ES-I3 (cell line): ENCODE results near the gene DENND10.
"Not testable (repeated sequence)": the region's sequence is repeated elsewhere in the genome, so short reads cannot be mapped to it uniquely, and the experiment has no call there.

Experiments used
- H3K36me3 ChIP-seq: 2 replicates; pipeline ENCODE4 v1.6.1; 2013; ENCODE audit warnings: mild to moderate bottlenecking, low read length, control low read depth, moderate library complexity; ENCODE audit not compliant: insufficient read depth
- H3K4me1 ChIP-seq: 2 replicates; pipeline ENCODE4 v1.6.1; 2013; ENCODE audit warnings: mild to moderate bottlenecking, control low read depth, low read length; ENCODE audit not compliant: insufficient read depth
- H3K9ac ChIP-seq: 2 replicates; pipeline ENCODE4 v1.6.1; 2013; ENCODE audit warnings: low read depth, mild to moderate bottlenecking, low read length, moderate library complexity
- H3K9me3 ChIP-seq: 2 replicates; pipeline ENCODE4 v1.6.1; 2013; ENCODE audit warnings: mild to moderate bottlenecking, low read length, moderate library complexity; ENCODE audit not compliant: control insufficient read depth, insufficient read depth

Gene DENND10

DNA sequence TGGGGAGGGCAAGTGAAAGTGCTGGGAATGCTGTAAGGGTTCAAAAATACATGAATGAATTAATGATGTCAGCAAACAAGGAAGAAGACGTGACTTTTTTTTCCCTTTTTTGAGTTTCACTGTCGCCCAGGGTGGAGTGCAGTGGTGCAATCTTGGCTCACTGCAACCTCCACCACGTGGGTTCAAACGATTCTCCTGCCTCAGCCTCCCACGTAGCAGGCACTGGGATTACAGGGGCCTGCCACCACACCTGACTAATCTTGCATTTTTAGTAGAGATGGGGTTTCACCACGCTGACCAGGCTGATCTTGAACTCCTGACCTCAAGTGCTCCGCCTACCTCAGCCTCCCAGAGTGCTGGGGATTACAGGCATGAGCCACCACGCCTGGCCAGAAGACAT lies 30.0 kb downstream of the DENND10 start:
- no peak overlapping the region for H3K9ac ChIP-seq
- H3K4me1 ChIP-seq, result no peaks in the 10 kb centered on the region
- no peaks in the 10 kb centered on the region for H3K9me3 ChIP-seq
- H3K36me3 ChIP-seq, result peaks cover 27% of the 10 kb centered on the region

DNA sequence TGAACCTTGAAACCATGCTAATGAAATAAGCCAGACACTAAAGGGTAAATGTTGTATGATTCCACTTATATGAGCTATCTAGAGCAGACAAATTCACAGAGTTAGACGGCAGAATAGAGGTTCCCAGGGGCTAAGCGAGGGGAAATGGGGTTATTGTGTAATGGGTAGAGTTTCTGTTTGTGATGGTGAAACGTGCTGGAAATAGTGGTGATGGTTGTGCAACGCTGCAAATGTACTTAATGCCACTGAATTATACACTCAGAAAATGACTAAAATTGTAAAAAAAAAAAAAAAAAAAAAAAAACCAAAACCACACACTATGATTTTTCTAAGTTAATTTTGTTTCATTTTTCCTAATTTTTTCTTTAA lies 31.6 kb downstream of the DENND10 start:
- Histone ChIP-seq H3K9me3 (no peaks in the 10 kb centered on the region), H3K4me1 (no peaks in the 10 kb centered on the region), H3K9ac (no peak overlapping the region), H3K36me3 (peaks cover 19% of the 10 kb centered on the region)

DNA sequence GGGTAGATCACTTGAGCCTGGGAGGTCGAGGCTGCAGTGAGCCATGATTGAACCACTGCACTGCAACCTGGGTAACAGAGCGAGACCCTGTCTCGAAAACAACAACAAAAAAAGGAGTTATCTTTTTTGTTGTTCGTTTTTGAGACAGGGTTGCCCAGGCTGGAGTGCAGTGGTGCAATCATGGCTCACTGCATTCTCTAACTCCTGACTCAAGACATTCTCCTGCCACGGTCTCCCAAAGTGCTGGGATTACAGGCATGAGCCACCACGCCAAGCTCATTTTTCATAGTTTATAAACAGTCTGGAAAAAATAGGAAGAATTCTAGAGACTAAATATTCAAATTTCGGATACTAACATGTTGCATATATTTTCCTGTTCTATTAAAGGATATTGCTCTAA lies 32.2 kb downstream of the DENND10 start:
- Histone ChIP-seq H3K9ac (no peak overlapping the region), H3K36me3 (peaks cover 17% of the 10 kb centered on the region), H3K4me1 (no peaks in the 10 kb centered on the region), H3K9me3 (no peaks in the 10 kb centered on the region)

DNA sequence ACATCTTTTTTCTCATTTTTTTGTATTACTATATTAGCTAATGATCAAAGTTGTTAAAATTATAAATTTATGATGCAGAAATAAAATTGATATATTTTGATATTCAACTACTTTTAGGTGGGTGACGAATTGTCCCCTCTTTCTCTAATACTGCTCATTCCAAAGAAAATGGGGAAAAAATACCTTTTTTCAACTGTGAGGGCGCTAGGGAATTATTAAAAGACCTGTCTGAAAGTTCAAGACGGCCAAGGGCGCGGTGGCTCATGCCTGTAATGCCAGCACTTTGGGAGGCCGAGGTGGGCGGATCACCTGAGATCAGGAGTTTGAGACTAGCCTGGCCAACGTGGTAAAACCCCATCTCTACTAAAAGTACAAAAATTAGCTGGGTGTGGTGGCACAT lies 34.0 kb downstream of the DENND10 start:
- not testable (repeated sequence) for H3K9ac ChIP-seq, H3K9me3 ChIP-seq, H3K4me1 ChIP-seq
- peaks cover 11% of the 10 kb centered on the region; the same call in 1 of the 2 replicates for H3K36me3 ChIP-seq

DNA sequence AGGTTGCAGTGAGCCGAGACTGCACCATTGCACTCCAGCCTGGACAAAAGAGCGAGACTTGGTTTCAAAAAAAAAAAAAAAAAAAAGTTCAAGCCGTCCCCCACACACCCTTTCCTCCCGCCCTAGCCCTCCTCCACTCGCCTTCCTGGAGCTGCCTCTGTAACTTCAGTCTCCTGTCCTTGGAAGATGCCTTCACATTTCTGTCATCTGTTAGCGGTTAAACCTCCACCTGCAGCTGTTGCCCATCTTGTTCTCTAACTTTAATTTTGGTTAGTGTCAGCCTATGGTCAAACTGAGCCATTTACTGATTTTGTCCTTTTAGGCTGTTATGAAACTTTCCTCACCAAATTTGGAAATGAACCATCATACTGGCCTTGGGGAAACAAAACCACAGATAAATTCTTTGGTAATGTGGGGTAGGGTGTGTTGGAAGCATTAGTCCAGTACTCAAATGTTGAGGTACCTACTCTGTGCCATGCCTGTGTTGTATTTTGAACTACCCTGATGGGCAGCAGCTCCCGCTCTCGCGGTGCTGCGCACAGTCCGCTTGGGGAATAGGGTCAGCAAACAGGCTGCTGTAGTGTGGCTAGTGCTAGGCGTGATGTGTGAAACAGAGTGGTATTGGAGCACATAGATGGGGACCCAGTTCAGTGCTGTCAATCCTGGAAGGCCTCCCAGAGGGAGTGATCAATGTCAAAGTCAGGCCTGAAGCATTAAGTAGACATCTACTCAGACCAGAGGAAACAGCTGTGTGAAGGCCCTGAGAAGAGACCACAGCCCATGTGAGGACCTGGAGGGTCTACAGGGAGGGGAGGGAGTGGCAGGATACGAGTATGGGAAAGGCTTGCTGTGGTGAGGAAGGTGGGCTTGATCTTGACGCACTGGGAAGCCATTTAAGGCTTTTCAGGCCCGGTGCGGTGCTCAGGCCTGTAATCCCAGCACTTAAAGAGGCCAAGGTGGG lies 34.7 kb downstream of the DENND10 start:
- Histone ChIP-seq H3K9ac (no peak overlapping the region), H3K4me1 (no peaks in the 10 kb centered on the region), H3K36me3 (peaks cover 4% of the 10 kb centered on the region; the same call in 1 of the 2 replicates), H3K9me3 (no peaks in the 10 kb centered on the region)

DNA sequence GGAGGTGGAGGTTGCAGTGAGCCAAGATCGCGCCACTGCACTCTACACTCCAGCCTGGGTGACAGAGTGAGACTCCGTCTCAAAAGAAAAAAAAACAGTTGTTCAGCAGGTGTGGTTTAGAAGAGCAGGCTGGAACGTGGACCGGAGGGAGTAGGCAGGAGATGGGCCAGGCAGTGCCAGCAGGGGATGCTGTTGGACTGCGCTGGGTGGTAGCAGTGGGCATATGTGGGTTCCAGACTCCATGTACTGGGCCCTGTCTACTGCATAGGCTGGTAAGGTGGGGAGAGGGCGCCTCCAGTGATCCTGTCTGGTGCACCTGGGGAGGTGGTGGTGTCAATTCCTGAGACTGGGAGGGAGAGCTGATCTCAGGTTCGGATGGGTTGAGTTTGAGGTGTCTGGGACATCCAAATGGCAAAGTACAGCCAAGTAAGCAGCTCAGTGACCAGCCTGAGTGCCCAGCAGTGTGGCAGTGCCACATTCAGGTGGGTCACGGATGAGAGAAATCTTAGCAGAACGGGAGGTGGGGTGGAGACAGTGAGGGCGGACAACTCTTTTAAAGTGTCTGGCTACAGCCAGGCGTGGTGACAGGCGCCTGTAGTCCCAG lies 35.7 kb downstream of the DENND10 start:
- Histone ChIP-seq H3K36me3 (no peaks in the 10 kb centered on the region), H3K9ac (no peak overlapping the region)

DNA sequence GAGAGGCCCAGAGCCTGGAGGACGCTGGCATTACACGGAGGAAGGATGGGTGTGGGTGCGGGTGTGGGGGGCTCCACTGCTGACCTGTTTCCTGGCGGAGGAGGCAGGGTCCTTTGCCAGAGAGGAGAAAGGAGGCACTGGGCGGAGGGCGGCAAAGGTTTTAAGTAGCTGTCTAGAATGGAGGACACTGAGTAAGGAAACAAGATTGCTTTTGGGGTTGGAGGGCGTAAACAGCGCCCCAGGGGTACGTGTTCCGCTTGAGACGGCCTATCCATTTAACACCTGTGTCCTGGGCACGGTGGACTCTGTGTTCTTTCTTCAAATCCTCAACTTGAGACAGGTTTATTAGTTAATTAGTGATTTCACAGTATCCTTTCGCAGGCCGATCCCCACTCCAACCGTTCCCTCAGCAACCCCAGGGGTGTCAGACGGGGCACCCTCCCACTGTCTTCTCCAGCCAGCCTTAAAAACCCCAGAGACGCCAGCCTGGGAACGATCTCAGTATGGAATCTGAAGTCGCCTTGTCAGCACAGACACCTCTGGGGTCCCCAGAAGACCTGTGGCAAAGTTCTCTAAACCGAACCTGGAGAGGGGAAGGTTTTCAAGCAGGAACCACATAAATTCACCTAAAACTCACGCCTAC lies 36.8 kb downstream of the DENND10 start:
- no peaks in the 10 kb centered on the region for H3K9me3 ChIP-seq
- no peaks in the 10 kb centered on the region for H3K4me1 ChIP-seq
- no peak overlapping the region for H3K9ac ChIP-seq
- no peaks in the 10 kb centered on the region for H3K36me3 ChIP-seq

More for the DNA sequence above, 35.7 kb downstream of the DENND10 start:
- Histone ChIP-seq H3K4me1 (no peaks in the 10 kb centered on the region), H3K9me3 (no peaks in the 10 kb centered on the region)

DNA sequence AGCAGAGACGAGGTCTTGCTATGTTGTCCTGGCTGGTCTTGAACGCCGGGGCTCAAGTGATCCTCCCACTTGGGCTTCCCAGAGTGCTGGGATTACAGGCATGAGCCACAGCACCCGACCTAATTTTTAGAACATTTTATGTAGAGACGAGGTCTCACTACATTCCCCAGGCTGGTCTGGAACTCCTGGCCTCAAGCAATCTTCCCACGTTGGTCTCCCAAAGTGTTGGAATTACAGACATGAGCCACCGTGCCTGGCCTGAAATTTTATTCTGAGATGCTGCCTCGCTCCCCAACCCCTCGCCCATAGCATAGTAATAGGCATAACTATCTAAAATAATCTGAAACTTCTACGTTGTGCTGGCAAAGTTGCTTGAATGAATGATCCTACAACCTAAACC lies 39.7 kb downstream of the DENND10 start:
- Histone ChIP-seq H3K9me3 (no peaks in the 10 kb centered on the region), H3K4me1 (no peaks in the 10 kb centered on the region), H3K9ac (no peak overlapping the region), H3K36me3 (no peaks in the 10 kb centered on the region)

DNA sequence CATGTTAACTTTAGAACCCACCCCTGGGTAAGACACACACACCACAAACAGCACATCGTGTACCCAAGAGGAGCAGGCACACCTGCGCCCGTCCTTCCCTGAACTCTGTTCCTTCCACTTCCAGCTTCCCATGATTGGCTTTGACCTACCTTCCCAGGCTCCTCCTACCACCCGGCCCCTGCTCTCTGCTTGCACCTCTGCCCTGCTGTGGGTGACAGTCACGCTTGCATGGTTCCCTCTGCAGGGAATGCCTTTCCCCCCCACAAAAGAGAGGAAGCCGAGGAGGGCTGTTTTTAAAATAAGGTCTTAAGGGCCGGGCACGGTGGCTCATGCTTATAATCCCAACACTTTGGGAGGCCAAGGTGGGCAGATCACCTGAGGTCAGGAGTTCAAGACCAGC lies 45.2 kb downstream of the DENND10 start:
- Histone ChIP-seq H3K9ac (no peak overlapping the region), H3K9me3 (no peaks in the 10 kb centered on the region)

DNA sequence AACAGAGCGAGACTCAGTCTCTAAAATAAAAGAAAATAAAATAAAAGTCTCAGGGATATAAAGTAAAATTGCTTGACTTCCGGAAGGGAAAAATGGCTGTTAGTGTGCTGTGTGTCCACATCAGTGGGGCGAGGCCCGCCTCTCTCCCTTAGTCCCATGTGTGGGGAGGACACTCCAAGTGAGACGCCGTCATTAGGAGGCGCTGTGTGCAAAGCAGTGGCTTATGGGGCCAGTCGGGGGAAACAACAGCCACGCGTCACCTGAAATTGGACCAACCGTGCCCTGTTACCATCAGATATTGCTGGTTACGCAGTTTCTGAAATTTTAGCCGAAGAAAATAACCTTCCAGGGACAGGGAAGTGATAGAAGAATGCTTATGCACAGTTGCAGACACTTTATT lies 45.8 kb downstream of the DENND10 start:
- Histone ChIP-seq H3K9me3 (no peaks in the 10 kb centered on the region), H3K4me1 (no peaks in the 10 kb centered on the region), H3K36me3 (no peaks in the 10 kb centered on the region), H3K9ac (no peak overlapping the region)

More for the DNA sequence above, 45.2 kb downstream of the DENND10 start:
- H3K4me1 ChIP-seq, result no peaks in the 10 kb centered on the region
- no peaks in the 10 kb centered on the region for H3K36me3 ChIP-seq

DNA sequence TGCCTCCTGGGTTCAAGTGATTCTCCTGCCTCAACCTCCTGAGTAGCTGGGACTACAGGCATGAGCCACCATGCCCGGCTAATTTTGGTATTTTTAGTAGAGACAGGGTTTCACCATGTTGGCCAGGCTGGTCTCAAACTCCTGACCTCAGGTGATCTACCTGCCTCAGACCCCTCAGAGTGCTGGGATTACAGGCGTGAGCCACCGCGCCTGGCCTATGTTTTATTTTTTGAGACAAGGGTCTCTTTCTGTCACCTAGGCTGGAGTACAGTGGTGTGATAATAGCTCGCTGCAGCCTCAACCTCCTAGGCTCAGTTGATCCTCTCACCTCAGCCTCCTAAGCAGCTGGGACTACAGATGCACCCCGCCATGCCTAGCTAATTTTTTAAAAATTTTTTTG lies 47.7 kb downstream of the DENND10 start:
- not testable (repeated sequence) for H3K4me1 ChIP-seq, H3K9me3 ChIP-seq, H3K9ac ChIP-seq, H3K36me3 ChIP-seq

DNA sequence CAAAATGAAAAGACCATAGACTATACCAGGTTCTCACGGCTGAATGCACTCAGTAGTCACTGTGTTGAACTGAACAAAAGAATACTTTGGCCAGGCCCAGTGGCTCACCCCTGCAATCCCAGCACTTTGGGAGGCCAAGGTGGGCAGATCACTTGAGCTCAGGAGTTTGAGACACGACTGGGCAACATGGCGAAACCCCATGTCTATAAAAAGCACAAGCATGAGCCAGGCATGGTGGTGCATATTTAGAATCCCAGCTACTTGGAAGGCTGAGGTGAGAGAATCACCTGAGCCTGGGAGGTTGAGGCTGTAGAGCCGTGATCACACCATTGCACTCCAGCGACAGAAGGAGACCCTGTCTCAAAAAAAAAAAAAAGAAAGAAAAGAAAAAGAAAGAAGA lies 49.1 kb downstream of the DENND10 start:
- Histone ChIP-seq H3K36me3 (peaks cover 6% of the 10 kb centered on the region; the same call in 1 of the 2 replicates), H3K9me3 (no peaks in the 10 kb centered on the region), H3K4me1 (no peaks in the 10 kb centered on the region), H3K9ac (no peak overlapping the region)

DNA sequence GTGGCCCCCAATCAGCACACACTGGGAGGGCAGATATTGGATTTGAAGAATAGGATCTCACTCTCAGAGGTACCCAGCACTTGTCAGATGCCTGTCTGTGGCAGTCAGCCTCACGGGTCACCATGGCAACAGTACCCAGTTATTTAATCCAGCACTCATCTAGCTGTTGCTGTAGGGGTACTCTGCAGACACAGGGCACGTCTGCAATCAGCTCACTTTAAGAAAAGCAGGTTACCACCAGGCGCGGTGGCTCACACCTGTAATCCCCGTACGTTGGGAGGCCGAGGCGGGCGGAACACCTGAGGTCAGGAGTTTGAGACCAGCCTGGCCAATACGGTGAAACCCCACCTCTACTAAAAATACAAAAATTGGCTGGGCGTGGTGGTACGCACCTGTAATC lies 49.7 kb downstream of the DENND10 start:
- H3K9ac ChIP-seq, result no peak overlapping the region
- no peaks in the 10 kb centered on the region for H3K4me1 ChIP-seq
- peaks cover 8% of the 10 kb centered on the region; the same call in 1 of the 2 replicates for H3K36me3 ChIP-seq
- H3K9me3 ChIP-seq, result no peaks in the 10 kb centered on the region

DNA sequence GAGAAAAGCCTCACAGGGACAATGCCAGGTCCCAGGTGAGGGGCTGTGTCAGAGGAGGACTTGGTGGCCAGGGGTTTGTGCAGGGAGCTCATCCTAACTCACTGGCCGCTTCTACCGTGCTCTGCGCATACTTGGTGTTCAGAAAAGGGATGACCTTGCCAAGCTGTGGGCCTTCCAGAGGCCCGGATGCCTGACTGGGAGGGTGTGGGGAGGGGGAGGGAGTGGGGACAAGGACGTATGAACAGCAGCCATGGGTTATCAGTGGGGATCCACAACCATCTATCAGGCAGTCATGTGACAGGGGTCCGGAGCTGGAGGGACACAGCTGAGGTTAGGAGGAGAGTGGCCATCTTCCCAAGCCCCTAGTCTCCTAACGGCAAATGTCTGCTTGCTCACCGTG lies 55.4 kb downstream of the DENND10 start:
- H3K9ac ChIP-seq, result no peak overlapping the region
- H3K9me3 ChIP-seq, result no peaks in the 10 kb centered on the region
- H3K36me3 ChIP-seq, result peaks cover 8% of the 10 kb centered on the region; the same call in 1 of the 2 replicates
- no peaks in the 10 kb centered on the region for H3K4me1 ChIP-seq
